ENCODE data around the gene ZC3H12D.

Gene ZC3H12D

GRCh38 chr6:149456311-149457021, 28.3 kb downstream of the ZC3H12D start:
- H3K27ac ChIP-seq: no peak overlapping the region
- TF ChIP-seq ZFX (IDR thresholded peaks at IDR 0.05): no peak
- no peak for TF ChIP-seq CTCF (conservative IDR thresholded peaks at IDR 0.05)

GRCh38 chr6:149455031-149455732, 29.6 kb downstream of the ZC3H12D start:
- H3K27ac ChIP-seq: peak overlapping the region; percentile 64
- TF ChIP-seq CTCF (conservative IDR thresholded peaks at IDR 0.05) (no peak), ZFX (IDR thresholded peaks at IDR 0.05) (no peak)

GRCh38 chr6:149454346-149454848, 30.4 kb downstream of the ZC3H12D start:
- H3K27ac ChIP-seq: peak overlapping the region; percentile 64
- TF ChIP-seq CTCF (conservative IDR thresholded peaks at IDR 0.05) (no peak), ZFX (IDR thresholded peaks at IDR 0.05) (no peak)

GRCh38 chr6:149453597-149454345, 31.0 kb downstream of the ZC3H12D start:
- H3K27ac ChIP-seq: peak overlapping the region; percentile 64
- no peak for TF ChIP-seq ZFX (IDR thresholded peaks at IDR 0.05)
- no peak for TF ChIP-seq CTCF (conservative IDR thresholded peaks at IDR 0.05)

GRCh38 chr6:149452037-149452939, 32.5 kb downstream of the ZC3H12D start:
- TF ChIP-seq CTCF (conservative IDR thresholded peaks at IDR 0.05): no peak
- TF ChIP-seq ZFX (IDR thresholded peaks at IDR 0.05): no peak

GRCh38 chr6:149451376-149452036, 33.3 kb downstream of the ZC3H12D start:
- no peak overlapping the region for H3K27ac ChIP-seq
- TF ChIP-seq CTCF (conservative IDR thresholded peaks at IDR 0.05): no peak
- no peak for TF ChIP-seq ZFX (IDR thresholded peaks at IDR 0.05)

More at GRCh38 chr6:149452037-149452939, 32.5 kb downstream of the ZC3H12D start:
- no peak overlapping the region; the same call in 1 of the 2 replicates for H3K27ac ChIP-seq

All from C4-2B (cell line).